Endodermal cell (in vitro differentiated cells): ENCODE results near the gene P3H4. TPM values are rescaled to one million over a fixed set of nuclear protein-coding genes. Genes with fewer than 3 reads are reported as not detected.
A peak's percentile ranks its signal among the peaks of the same experiment; 100 is the strongest.
"Not testable (repeated sequence)": the region's sequence is repeated elsewhere in the genome, so short reads cannot be mapped to it uniquely, and the experiment has no call there.

Source experiments
- DNase-seq: peaks from one replicate; pipeline ENCODE4 v3.0.0-alpha.2; 2017
- H3K27ac ChIP-seq: 2 replicates; pipeline ENCODE4 v1.5.1; 2013; ENCODE audit warnings: mild to moderate bottlenecking, low read depth, low read length, moderate library complexity
- H3K27me3 ChIP-seq: 2 replicates; pipeline ENCODE4 v1.6.1; 2013; ENCODE audit warnings: mild to moderate bottlenecking, low read length, moderate library complexity; ENCODE audit not compliant: insufficient read depth, control insufficient read depth, poor library complexity, severe bottlenecking
- H3K36me3 ChIP-seq: 2 replicates; pipeline ENCODE4 v1.7.0; 2013; ENCODE audit warnings: mild to moderate bottlenecking, low read length, moderate library complexity; ENCODE audit not compliant: control insufficient read depth, insufficient read depth
- H3K4me1 ChIP-seq: one replicate; pipeline ENCODE4 v1.7.0; 2013; ENCODE audit warnings: low read length; ENCODE audit not compliant: control insufficient read depth, insufficient read depth
- H3K4me3 ChIP-seq: 2 replicates; pipeline ENCODE4 v1.5.1; 2013; ENCODE audit warnings: mild to moderate bottlenecking, low read length, moderate library complexity
- H3K9ac ChIP-seq: 2 replicates; pipeline ENCODE4 v1.6.1; 2013; ENCODE audit warnings: mild to moderate bottlenecking, low read length, moderate library complexity; ENCODE audit not compliant: poor library complexity, severe bottlenecking; ENCODE audit errors: extremely low read depth
- H3K9me3 ChIP-seq: 2 replicates; pipeline ENCODE4 v1.6.1; 2013; ENCODE audit warnings: mild to moderate bottlenecking, low read length, moderate library complexity; ENCODE audit not compliant: control insufficient read depth
- H3K27ac Mint-ChIP-seq: 2 replicates; pipeline ENCODE4 v1.8.0; 2020; ENCODE audit warnings: mixed read lengths
- H3K27me3 Mint-ChIP-seq: 2 replicates; pipeline ENCODE4 v1.8.0; 2021; ENCODE audit warnings: mild to moderate bottlenecking, mixed read lengths; ENCODE audit not compliant: insufficient read depth
- H3K36me3 Mint-ChIP-seq: 2 replicates; pipeline ENCODE4 v1.8.0; 2020; ENCODE audit warnings: low read depth, mixed read lengths
- H3K4me1 Mint-ChIP-seq: 2 replicates; pipeline ENCODE4 v1.8.0; 2020; ENCODE audit warnings: mixed read lengths
- H3K4me3 Mint-ChIP-seq: 2 replicates; pipeline ENCODE4 v1.8.0; 2020; ENCODE audit warnings: mild to moderate bottlenecking, moderate library complexity, mixed read lengths
- H3K9me3 Mint-ChIP-seq: 2 replicates; pipeline ENCODE4 v1.8.0; 2020; ENCODE audit warnings: mild to moderate bottlenecking, mixed read lengths
- CTCF ChIP-seq: fragments of 200-600 bp; sonication (generic); conservative IDR thresholded peaks from 2 replicates; pipeline ENCODE4 v1.5.0; 2021; ENCODE audit warnings: antibody characterized with exemption, mild to moderate bottlenecking
- WGBS, 2 experiments: methylation state at CpG; one replicate each; pipeline versions ENCODE4 v1.1.5 to v1.1.7; 2013; ENCODE audit warnings: missing lambda C conversion rate in 2 of 2, mixed read lengths in 1 of 2; ENCODE audit not compliant: insufficient coverage in 1 of 2, insufficient read length in 1 of 2; 5-methylcytosine and 5-hydroxymethylcytosine counted together
- total RNA-seq, 2 donors: library from RNA; stranded (reverse); fragmentation: NEBNext Ultra II Directional in 1 of 2; extraction: Animal tissue kit (Norgen Biotek cat#: 25700) in 1 of 2; gene quantifications; 2 replicates in 1 of 2; 3 replicates in 1 of 2; pipeline ENCODE4 v1.2.1, GENCODE V29; 2021

P3H4 gene
- total RNA-seq, 2 donors from 2014 or later: 23.9 to 40.6 TPM

- 77 to 79% methylated on average over 5 to 12 of the region's 12 CpGs for WGBS, 2 experiments
- no peak overlapping the region for H3K4me3 Mint-ChIP-seq
These were observed 34.1 kb downstream of the P3H4 start for GRCh38 chr17:41777574-41778188.

DNA sequence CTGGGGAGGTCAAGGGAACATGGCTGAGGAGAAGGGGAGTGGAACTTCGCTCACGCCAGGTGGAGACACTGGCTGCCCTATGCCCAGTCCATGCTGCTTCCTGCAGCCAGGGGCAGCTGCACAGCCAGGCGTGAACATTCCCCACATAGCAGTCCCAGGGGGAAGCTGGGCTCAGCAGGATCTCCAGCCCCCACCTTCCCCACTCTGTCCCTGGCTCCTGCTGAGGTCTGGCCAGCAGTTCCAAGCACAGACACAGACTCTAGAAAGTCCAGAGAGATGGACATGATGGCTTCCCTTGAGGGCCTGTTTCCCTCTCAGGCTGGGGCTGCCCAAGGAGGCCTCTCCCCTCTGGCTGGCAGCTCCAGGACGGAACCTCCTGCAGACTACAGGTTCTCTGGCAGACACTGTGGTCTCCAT, 34.6 kb downstream of the P3H4 start:
- Histone ChIP-seq H3K36me3 (peaks cover 48% of the 10 kb centered on the region), H3K27ac (peak overlapping the region; percentile 52), H3K9ac (no peak overlapping the region), H3K9me3 (no peaks in the 10 kb centered on the region), H3K4me1 (peaks cover 11% of the 10 kb centered on the region), H3K27me3 (no peaks in the 10 kb centered on the region), H3K4me3 (no peak overlapping the region)
- Mint-ChIP-seq H3K9me3 (no peaks in the 10 kb centered on the region), H3K27me3 (no peaks in the 10 kb centered on the region), H3K36me3 (peaks cover 45% of the 10 kb centered on the region), H3K4me3 (no peak overlapping the region), H3K27ac (no peak overlapping the region), H3K4me1 (peaks cover 30% of the 10 kb centered on the region)
- WGBS, 2 experiments: 80 to 88% methylated on average over 1 to 4 of the region's 4 CpGs
- DNase-seq: peak; percentile 81
- peak; percentile 34 for TF ChIP-seq CTCF

More at GRCh38 chr17:41777574-41778188, 34.1 kb downstream of the P3H4 start:
- Histone ChIP-seq H3K27me3 (no peaks in the 10 kb centered on the region), H3K36me3 (peaks cover 47% of the 10 kb centered on the region), H3K4me3 (no peak overlapping the region), H3K27ac (peak overlapping the region; percentile 52), H3K9ac (no peak overlapping the region), H3K4me1 (peaks cover 11% of the 10 kb centered on the region), H3K9me3 (no peaks in the 10 kb centered on the region)
- Mint-ChIP-seq H3K27ac (peak overlapping the region; percentile 58), H3K36me3 (peaks cover 45% of the 10 kb centered on the region), H3K4me1 (peaks cover 34% of the 10 kb centered on the region), H3K9me3 (no peaks in the 10 kb centered on the region), H3K27me3 (no peaks in the 10 kb centered on the region)
- no peak for TF ChIP-seq CTCF
- no peak for DNase-seq

- Mint-ChIP-seq H3K36me3 (peaks cover 42% of the 10 kb centered on the region), H3K4me1 (peaks cover 26% of the 10 kb centered on the region), H3K27ac (peak overlapping the region; percentile 68)
- peaks cover 11% of the 10 kb centered on the region for H3K4me1 ChIP-seq
- peak overlapping the region; percentile 69 for H3K27ac ChIP-seq
- not testable (repeated sequence) for H3K4me3 ChIP-seq, H3K9ac ChIP-seq, H3K27me3 Mint-ChIP-seq, DNase-seq, H3K9me3 Mint-ChIP-seq, H3K27me3 ChIP-seq, H3K4me3 Mint-ChIP-seq, H3K9me3 ChIP-seq
- WGBS, 2 experiments: 84 to 93% methylated on average over 10 to 14 of the region's 14 CpGs
- H3K36me3 ChIP-seq: peaks cover 48% of the 10 kb centered on the region
These were observed 35.4 kb downstream of the P3H4 start for GRCh38 chr17:41776262-41776900.
